ENCODE results near the gene ADNP2.

GRCh38 chr18:80075940-80076339 is 33.1 kb upstream of the ADNP2 start:
- TF ChIP-seq CTCF (IDR thresholded peaks at IDR 0.05), result no peak
- TF ChIP-seq POLR2AphosphoS5 (IDR thresholded peaks at IDR 0.05; ENCODE audit: low read depth, low read length), result no peak
- TF ChIP-seq SIN3A (IDR thresholded peaks at IDR 0.05; ENCODE audit: borderline replicate concordance, insufficient read depth, low read depth, low read length), result no peak
- no peak for TF ChIP-seq TCF7L2 (IDR thresholded peaks at IDR 0.05; ENCODE audit: low read depth, low read length)
- TF ChIP-seq REST (IDR thresholded peaks at IDR 0.05; ENCODE audit: insufficient read depth in 1 of 2, low read depth in 2 of 2, low read length in 1 of 2), result no peak
